CD4-positive, alpha-beta T cell treated with Interleukin-10 for 1 hour (primary cell): Measurements from ENCODE around the gene ZNF710.
"Not testable (repeated sequence)": the region's sequence is repeated elsewhere in the genome, so short reads cannot be mapped to it uniquely, and the experiment has no call there.

Experiments
- DNase-seq: peaks from one replicate; pipeline ENCODE4 v3.0.0-alpha.2; 2020

ZNF710 gene, protein sequence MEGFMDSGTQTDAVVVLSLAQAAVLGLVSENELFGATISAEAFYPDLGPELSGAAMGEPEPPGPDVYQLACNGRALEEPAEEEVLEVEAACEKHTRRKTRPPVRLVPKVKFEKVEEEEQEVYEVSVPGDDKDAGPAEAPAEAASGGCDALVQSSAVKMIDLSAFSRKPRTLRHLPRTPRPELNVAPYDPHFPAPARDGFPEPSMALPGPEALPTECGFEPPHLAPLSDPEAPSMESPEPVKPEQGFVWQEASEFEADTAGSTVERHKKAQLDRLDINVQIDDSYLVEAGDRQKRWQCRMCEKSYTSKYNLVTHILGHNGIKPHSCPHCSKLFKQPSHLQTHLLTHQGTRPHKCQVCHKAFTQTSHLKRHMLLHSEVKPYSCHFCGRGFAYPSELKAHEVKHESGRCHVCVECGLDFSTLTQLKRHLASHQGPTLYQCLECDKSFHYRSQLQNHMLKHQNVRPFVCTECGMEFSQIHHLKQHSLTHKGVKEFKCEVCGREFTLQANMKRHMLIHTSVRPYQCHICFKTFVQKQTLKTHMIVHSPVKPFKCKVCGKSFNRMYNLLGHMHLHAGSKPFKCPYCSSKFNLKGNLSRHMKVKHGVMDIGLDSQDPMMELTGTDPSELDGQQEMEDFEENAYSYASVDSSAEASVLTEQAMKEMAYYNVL

DNA sequence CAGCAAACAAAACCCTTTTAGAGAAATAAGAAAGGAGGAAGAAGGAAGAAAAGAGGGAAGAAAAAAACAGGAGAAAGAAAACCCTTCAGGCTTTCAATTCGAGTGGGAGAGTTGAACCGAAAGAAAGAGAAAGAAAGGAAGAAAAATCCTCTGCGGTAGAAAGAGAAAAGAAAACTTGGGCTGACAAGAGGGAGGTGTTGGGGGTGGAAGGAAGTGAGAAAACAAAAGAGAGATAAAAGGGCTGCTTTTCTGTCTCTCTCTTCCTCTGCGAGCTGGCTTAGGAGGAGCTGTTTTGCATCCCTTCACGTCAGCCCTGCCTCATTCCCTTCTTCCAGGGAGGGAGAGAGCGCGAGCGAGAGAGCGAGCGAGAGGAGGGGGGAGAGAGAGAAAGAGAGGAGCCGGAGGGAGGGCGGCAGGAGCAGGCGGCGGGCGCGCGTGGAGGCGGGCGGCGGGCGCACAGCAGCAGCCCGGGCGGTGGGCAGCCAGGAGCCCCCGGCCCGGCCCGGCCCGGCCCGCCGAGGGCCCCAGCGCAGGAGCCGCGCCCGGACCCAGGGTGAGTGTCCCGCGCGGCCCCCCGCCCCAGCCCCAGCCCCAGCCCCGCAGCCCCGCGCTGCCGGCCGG lies at the start of gene ZNF710:
TSS of gene ZNF710 (plus strand) at position 263 of the 621 bp plus-strand sequence. CDS start 65,814 bp downstream, outside the sequence.
- DNase-seq, result peak; percentile 39

DNA sequence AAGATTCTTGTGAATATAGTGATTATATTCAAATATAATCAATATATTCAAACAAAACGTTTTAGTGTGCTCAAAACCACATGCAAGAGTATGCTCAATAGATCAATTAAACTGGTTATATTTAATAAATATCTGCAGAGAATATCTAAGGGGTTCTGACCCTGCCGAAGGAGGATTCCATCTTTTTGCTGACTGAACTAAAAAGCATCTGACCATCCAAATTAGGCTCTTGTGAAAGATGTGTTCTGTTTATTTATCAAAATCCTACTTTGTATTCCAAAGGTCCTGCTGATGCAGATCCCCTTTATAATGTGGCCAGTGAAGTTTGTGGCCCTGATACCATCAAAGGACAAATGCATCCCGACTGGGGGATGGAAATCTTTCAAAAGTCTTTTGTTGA lies 46.6 kb upstream of the ZNF710 start:
- DNase-seq, result no peak

DNA sequence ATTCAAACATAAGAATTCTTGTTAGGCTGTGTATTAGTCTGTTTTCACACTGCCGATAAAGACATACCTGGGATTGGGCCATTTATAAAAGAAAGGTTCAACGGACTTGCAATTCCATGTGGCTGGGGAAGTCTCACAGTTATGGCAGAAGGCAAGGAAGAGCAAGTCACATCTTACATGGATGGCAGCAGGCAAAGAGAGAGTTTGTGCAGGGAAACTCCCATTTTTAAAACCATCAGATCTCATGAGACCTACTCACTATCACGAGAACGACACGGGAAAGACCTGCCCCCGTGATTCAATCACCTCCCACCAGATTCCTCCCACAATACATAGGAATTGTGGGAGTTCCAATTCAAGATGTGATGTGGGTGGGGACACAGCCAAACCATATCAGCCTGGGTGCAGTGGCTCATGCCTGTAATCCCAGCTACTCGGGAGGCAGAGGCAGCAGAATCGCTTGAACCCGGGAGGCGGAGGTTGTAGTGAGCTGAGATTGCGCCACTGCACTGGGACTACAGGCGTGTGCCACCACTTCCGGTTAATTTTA lies 45.6 kb upstream of the ZNF710 start:
- not testable (repeated sequence) for DNase-seq

DNA sequence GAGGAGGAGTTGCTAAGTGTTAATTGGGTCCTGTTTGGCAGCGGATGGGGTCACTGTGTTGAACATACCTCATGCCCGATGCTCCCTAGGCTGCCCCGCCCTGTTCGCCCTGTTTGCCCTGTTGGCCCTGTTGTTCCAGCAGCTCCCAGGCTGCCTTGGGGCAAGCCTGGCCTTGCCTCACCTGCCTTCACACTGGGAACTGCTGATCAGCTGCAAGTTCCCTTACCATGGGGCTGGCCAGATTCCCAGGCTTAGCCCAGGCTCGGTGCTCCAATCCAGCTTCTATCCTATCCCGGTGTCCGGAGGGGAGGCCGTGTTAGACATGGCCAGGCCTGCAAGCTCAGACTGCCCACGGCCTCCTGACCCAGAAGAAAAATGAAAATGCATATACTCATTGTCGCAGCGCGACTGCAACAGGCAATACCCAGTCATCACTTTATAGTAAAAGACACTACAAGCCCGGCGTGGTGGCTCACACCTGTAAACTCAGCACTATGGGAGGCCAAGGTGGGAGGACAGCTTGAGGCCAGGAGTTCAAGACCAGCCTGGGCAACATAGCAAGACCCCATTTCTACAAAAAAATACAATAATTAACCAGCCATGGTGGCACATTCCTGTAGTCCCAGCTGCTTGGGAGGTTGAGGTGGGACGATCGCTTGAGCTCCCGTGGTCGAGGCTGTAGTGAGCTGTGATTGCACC lies 42.9 kb upstream of the ZNF710 start:
- no peak for DNase-seq

DNA sequence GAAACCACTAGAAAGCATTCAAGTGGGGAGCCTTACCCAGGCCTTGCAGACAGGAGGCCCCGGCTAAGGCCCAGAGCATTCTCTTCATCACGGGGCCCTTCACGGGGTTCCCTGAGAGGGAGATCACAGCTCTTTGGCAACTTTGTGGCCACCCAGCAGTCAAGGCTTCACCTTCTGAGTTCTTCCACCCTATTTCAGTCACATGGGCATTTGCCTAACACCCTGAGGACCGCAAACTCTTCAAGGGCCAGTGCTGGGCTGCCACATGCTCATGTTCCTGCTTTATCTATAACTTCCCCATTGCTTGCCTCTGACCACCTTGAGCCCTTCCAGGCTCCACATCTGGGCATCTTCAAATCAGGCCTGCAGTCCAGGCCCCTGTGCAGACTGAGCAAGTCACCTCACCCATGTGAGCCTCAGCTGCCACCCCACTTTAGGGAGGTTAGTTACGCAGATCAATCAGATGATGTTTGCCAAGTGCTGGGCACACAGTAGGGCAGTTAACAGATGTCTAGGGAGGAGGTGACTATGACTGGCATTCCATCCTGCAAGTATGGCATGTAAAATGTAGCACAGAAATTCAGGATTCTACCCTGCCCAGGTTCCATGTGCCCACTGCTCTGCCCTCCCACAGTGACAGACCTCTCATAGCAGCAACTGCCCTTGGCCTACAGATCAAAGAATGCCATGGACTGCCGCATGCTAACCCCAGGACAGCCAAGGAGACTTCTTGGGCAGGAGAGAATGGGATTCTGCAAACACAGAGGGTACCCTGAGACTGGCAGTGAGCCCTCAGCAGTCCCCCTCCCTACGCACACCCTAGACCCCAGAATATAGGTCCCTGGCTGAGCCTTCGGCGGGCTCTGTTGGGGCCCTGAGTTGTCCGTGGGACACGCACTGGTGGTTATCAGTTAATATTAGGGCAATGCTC lies 37.6 kb upstream of the ZNF710 start:
- no peak for DNase-seq

DNA sequence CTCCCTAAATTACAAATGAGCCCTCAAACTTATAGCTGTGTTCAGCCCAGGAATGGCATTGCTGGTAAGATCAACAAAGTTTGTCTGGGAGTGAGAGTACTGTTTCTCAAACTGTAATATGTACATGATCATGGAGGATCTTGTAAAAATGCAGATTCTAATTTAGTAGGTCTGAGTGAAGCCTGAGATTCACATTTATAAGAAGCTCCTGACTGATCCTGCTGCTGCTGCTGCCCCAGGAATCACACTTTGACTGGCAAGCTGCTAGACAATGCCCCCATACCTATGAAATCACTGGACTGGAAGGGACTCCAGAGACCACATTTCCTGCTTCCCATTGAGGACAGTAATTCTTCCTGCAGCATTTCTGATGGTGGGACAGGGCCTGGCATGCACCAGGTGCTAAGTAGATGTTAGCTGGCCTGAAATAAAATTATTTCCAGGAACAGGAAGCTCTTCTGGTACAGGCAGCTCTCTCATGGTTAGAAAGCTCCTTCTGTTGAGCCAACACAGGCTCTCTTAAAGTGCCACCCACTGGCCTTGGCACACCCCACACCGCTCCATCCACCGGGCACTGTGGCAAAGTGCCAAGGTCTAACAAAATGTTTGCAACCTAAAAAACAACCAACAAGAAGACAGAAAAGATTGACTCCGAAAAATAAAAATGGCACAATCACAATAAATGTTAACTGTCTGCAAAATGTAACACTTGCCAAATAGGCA lies 36.7 kb upstream of the ZNF710 start:
- DNase-seq, result no peak

DNA sequence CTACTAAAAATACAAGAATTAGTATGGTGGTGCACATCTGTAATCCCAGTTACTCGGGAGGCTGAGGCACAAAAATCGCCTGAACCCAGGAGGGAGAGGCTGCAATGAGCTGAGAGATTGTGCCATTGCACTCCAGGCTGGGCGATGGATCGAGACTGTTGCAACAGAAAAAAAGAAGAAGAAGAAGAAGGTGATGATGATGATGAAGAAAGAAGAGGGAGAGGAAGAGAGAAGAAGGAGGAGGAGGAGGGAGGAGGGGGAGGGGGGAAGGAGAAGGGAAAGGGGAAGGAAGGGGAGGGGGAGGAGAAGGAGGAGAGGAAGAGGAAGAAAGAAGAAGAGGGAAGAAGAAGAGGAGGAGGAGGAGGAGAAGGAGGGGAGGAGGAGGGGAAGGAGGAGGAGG lies 33.2 kb upstream of the ZNF710 start:
- no peak for DNase-seq

DNA sequence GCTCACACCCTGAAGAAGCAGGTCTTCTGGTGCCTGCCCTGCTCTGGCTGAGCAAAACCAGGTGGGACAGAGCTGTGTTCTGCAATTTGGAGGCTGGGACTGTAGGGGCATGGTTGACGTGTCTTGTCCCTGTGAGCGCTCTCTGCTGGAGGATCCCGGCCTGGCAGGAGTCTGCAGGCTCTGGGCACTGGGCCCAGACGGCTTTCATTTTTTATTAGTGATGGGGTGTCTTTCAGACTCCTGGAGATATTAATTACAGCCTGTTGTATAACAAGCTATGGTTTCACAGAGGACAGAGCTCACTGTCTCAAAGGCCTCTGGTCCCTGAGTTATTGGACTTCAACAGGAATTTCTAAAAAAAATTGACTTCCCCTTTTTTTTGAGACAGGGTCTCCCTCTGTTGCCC lies 29.5 kb upstream of the ZNF710 start:
- DNase-seq, result peak; percentile 44

DNA sequence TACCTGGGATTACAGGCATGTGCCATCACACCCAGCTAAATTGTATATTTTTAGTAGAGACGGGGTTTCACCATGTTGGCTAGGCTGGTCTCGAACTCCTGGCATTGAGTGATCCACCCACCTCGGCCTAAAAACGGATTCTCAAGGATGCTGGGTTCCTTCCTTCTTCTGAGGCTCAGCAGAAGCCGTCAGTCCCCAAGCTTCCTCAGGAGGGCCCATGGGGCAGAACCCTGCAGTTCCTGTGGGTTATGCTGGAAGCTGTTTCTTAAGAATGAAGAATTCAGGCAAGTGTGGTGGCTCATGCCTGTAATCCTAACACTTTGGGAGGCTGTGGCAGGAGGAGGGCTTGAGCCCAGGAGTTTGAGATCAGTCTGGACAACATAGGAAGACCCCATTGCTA lies 29.0 kb upstream of the ZNF710 start:
- no peak for DNase-seq

DNA sequence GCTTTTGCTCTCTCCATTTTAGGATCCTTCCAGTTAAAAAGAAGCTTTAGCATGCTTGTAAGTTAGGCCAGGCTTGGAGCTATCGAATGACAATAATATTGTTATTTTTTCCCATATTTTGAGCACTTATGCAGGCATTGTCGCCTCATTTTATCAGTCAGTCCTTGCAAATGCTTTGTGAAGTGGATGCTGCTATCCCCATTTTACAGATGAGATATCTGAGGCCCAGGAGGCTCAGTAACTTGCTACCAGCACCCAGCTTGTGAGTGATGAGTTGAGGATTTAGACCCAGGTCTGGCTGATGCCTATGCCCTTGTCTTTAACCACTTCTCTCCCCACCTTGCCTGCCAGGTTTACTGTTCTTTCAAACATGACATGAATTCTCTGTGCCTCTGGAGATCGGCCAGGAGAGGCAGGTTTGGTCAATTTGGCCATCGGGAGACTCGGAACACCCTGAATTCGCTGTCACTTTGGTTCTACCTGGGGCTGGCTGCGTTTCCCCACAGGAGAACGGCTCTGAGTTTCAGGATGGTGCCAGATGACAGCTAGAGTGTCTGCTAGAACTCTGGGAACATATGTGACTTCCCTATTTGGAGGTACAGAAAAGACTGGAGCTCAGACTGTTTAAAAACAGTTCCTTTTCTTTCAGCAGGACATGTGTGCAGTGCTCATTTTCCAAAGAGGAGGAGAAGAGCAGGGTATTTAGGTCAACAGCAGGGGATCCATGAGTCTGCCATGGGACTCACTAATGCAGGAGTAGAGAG lies 25.5 kb upstream of the ZNF710 start:
- no peak for DNase-seq

DNA sequence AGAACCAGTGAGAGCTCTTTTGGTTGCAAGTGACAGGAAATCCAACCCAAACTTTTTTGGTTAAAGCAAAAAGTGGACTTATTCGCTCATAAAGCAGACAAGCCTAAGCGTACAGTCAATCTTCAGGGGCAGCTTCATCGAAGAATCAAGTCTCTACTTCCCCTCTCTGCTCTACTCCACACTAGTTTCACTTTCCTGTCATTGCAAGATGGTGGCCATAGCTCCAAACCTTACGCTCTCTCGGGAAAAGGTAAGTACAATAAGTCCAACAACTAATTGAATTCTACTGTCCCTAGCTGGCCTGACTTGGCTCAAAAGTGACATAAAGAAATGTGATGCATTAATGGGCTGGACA lies 24.9 kb upstream of the ZNF710 start:
- no peak for DNase-seq

DNA sequence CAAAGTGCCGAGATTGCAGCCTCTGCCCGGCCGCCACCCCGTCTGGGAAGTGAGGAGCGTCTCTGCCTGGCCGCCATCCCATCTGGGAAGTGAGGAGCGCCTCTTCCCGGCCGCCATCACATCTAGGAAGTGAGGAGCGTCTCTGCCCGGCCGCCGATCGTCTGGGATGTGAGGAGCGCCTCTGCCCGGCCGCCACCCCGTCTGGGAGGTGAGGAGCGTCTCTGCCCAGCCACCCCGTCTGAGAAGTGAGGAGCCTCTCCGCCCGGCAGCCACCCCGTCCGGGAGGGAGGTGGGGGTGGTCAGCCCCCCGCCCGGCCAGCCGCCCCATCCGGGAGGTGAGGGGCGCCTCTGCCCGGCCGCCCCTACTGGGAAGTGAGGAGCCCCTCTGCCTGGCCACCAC lies 23.3 kb upstream of the ZNF710 start:
- not testable (repeated sequence) for DNase-seq

DNA sequence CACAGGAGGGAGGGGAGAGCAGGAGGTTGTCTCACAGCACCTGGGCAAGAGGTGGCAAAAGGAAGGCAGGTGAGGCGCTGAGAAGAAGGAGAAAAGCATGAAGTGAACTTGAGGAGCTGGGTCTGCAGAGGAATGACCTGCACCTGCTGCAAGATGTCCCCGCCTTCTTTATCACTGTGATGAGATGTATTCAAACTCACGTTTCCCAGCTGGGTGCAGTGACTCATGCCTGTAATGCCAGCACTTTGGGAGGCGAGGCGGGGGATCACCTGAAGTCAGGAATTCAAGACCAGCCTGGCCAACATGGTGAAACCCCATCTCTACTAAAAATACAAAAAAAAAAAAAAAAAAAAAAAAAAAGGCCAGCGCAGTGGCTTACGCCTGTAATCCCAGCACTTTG lies 22.2 kb upstream of the ZNF710 start:
- DNase-seq, result no peak

DNA sequence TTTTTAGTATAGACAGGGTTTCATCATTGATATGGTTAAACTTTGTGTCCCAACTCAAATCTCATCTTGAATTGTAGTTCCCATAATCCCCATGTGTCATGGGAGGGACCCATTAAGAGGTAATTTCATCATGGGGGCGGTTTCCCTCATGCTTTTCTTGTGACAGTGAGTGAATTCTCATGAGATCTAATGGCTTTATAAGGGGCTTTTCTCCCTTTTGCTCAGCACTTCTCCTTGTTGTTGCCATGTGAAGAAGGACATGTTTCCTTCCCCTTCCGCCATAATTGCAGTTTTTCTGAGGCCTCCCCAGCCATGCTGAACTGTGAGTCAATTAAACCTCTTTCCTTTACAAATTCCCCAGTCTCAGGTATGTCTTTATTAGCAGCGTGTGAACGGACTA lies 20.2 kb upstream of the ZNF710 start:
- no peak for DNase-seq

DNA sequence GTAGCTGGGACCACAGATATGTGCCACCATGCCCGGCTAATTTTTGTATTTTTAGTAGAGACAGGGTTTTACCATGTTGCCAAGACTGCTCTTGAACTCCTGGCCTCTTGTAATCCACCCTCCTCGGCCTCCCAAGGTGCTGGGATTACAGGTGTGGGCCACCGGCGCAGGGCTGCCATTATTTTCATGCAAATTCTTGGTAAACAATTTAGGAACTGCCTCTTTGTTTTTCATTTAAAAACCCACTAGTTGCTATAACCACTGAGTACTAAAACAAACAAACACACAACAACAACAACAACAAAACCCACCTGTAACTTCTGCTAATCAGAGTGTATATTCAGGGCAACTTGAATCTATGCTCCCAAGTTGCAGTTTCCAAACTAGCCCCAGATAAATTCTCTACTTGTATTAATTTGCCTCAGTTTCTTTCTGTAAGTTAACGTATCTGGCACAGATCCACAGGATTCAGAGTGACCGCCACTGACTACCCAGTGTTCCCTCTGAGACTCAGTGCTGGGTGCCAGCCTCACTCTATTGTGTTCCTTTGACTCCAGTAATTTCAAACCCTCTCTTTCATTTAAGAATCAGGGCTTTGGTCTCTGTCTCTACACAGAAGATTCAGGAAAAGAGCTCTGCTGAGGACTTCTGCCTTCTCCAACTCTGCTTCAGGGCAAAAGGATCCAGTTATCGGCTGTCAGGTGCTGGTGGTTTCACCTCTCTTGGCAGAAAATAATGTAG lies 18.6 kb upstream of the ZNF710 start:
- no peak for DNase-seq

DNA sequence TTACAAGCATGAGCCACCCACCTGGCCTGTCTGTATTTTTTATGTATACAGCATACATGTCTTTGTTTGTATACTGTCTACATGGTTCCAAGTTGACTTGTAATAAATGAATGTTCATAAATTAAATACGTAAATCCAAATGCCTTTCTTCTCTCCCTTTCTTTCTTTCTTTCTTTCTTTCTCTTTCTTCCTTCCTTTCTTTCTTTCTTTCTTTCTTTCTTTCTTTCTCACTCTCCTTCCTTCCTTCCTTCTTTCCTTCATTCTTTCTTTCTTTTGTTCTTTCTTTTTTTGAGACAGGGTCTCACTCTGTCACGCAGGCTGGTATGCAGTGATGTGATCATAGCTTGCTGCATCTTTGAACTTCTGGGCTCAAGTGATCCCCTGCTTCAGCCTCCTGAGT lies 17.1 kb upstream of the ZNF710 start:
- DNase-seq, result no peak

DNA sequence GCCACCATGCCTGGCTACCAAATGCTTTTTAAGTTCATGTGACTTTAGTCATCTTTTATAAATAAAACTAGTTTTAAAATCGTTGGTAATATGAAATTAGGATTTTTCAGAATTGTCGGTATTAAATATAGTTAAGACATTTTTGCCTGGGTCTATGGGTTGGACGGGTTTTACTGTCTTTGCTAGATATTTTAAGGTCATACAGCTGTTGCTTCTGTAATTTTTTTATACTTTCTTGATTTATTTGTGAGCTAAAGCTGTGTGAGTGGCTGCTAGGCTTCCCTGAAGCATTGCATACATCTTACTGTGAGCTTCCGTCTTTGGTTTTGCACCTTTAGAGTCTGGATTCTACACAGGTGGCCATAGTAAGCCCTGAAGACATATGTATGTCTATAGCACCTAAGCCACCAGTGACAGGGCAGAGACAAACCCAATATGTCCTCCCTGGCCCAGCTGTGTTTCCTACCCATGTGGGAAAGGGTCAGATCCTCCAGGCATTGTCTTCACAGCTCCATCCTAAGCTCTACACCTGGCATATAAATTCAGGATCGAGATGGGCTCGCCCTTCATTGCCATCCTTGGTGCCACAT lies 16.6 kb upstream of the ZNF710 start:
- DNase-seq, result no peak

DNA sequence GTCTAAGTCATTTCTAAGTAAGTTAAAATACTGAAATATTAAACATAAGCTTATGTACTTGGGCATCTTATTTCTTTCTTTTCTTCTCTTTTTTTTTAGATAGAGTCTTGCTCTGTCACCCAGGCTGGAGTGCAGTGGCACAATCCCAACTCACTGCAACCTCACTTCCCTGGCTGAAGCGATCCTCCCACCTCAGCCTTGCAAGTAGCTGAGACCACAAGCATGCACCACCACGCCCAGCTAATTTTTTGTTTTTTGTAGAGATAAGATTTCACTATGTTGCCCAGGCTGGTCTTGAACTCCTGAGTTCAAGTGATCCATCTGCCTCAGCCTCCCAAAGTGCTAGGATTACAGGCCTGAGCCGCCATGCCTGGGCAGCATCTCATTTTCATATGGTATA lies 16.0 kb upstream of the ZNF710 start:
- no peak for DNase-seq

DNA sequence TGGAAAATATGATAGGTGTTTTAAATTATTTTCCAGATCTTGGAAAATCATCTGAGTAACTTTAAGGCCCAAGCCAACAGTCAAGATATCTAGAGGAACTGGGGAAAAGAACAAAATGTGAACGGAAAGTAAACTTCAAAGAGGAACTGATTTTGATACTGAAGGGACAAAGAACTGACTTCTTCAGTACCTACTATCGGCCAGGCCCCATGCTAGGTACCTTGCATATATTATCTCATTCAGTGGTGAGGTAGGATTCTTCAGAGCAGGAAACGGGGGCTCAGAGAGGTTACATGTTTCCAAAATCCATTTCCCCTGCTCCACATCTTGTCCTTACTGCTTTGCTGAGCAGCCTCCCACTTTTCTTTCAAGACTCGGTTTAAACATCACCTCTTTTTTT lies 9.8 kb upstream of the ZNF710 start:
- no peak for DNase-seq
